Left kidney (tissue), 2 donors: Measurements from ENCODE around the gene TBC1D22A. TPM values are rescaled to one million over a fixed set of nuclear protein-coding genes. Genes with fewer than 3 reads are reported as not detected.
"Not testable (repeated sequence)": the region's sequence is repeated elsewhere in the genome, so short reads cannot be mapped to it uniquely, and the experiment has no call there.

ENCODE experiments used
- DNase-seq: peaks from one replicate; pipeline ENCODE4 v3.0.0-alpha.2; 2013
- polyA plus RNA-seq: library from polyadenylated mRNA; unstranded; fragments of 120-200 nt; gene quantifications from one replicate; pipeline ENCODE4 v1.2.1, GENCODE V29; 2013; ENCODE audit not compliant: insufficient read length

The TBC1D22A gene
- polyA plus RNA-seq, 1 donor = 15.0 TPM

DNA sequence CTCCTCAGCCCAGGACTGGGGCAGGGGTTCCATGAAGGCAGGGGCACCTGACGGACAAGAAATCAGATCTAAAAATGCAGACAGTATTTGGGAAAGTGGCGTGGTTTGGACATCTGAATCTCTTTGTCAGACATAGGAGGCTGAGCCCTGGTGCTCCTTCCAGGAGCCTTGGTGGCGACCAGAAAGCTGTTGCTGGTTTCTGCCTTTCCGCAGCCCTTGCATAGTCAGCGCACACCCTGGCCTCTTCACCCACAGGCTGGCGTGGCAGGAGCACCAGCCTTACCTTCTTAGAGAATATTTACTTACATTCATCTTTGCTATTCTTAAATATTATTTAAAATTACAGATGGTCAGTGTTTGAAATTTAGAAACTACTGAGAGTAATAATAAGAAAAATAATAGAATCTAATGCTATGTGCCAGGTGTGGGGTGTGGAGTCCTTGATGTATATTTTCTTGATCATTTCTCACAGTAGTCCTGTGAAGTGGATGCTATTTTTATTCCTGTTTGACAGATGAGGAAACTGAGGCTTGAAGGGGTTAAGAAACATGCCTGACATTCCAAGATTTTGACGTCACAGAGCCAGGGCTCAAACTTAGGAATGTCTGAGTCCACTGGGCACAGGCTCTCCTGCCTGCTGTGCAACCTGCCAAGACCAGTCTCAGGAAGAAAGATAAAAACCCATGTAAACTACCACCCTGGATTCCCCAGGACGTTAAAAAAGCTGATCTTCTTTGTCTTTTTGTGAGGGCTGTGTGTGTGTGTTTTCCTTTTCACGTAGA, 51.6 kb downstream of the TBC1D22A start:
- DNase-seq = no peak

- DNase-seq = no peak
Measured at GRCh38 chr22:46815132-46815531, 52.7 kb downstream of the TBC1D22A start.

GRCh38 chr22:46815559-46815895, 53.1 kb downstream of the TBC1D22A start:
- no peak for DNase-seq

DNA sequence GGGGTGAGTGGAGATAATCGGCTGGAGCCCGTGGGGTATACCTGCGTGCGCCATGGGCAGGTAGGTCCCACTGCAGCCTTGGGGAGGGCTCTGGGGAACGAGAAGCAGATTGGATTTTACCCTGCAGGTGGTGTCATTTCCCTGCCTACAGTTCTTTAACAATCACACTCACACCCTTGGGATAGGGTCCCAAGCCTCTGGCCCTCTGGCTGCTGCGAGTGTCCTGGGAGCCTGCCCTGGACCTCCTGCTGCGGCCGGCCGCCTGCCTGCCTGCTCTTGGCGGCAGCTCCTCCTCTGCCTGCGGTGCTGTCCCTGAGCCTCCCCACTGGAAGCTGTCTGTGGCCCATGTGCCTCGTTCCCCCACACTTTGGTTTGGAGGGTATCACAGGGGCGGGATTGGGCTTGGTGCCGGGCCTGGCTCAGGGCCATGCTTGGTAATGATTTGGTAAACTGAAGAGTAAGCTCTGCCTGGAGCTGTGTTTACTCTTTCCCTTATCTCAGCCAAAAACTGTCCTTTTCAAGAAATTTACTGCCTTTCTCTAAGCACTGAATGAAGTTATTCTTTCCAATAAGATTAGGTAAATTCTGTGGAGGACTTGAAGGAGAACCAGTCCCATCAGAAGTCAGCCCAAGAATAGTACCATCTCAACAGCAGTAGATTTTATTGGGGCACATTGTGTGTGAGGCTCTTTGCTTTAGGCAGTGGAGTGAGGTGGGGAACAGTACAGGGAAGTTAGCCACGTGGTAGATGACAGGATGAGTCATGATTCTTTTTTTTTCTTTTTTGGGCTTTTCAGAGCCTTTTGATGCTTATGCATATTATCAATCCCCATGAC, 53.7 kb downstream of the TBC1D22A start:
- no peak for DNase-seq

DNA sequence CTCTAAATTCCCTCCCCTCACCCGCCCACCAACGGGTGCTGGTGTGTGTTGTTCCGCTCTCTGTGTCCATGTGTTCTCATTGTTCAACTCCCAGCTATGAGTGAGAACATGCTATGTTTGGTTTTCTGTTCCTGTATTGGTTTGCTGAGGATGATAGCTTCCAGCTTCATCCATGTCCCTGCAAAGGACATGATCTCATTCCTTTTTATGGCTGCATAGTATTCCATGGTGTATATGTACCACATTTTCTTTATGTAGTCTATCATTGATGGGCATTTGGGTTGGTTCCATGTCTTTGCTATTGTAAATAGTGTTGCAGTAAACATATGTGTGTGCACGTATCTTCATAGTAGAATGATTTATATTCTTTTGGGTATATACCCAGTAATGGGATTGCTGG, 54.9 kb downstream of the TBC1D22A start:
- DNase-seq = not testable (repeated sequence)

GRCh38 chr22:46823248-46823647, 60.8 kb downstream of the TBC1D22A start:
- no peak for DNase-seq

- DNase-seq = no peak
Measured at GRCh38 chr22:46823654-46824053, 61.2 kb downstream of the TBC1D22A start.

- DNase-seq = no peak
Measured at GRCh38 chr22:46824344-46824909, 62.0 kb downstream of the TBC1D22A start.

GRCh38 chr22:46824980-46825544, 62.6 kb downstream of the TBC1D22A start:
- no peak for DNase-seq

DNA sequence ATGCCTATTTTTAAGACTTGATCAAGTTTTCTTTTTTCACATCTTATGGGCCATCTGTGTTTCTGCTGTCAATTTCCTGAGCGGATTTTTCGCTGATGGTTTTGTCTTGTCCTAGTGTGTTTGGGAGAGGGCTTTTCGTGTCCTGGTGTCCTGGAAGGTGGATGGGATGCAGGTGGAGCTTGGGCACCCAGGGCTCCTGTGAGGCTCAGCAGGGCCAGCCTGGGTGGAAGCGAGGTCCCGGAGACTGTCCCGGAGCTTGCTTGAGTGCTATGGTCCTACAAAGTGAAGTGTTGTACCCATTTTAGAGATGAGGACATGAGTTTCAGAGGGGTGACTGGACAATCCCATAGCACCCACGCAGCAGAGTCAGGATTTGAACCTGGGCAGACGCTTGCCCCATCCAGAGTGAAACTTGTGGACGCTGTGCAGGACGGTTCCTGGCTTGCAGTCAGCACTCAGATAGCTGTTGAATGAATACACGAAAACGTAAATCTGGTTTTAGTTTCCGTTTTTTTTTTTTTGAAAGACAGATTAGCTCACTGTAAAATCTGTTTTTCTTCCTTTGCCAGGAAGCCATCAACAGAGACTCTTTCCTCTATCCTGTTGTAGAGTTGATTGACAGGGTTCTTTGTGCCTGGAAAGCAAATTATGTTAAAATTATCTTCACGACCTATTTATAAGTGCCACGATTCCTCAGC, 64.1 kb downstream of the TBC1D22A start:
- DNase-seq = no peak

DNA sequence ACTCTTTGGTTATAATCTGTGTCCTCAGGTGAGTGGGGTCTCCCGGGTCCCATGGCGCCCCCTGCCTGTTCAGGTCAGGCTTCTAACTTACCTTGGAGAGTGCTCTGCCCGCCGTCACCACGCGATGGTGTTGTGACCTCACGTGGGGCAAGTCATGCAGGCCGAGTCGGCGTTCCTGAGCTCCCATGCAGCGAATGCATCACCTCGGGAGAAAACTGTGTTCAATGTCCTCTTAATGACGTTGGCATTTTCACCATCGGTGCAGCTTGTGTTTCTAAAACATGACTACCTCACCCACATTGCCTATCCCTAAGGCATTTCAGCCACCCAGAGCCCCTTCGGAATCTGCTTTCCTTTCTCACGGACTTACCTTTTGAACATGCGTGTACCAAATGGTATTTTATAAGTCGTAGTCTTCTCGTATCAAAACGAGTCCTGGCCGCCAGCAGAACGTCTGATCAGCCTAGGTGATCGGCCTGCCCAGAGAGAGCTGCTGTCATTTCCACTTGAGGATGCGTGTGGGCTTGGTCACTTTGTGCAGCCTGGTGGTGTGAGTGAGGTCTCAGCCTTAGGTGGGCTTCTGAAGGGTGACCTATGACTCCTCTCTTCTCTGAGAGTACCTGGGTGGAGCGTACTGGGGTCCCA, 64.8 kb downstream of the TBC1D22A start:
- no peak for DNase-seq

DNA sequence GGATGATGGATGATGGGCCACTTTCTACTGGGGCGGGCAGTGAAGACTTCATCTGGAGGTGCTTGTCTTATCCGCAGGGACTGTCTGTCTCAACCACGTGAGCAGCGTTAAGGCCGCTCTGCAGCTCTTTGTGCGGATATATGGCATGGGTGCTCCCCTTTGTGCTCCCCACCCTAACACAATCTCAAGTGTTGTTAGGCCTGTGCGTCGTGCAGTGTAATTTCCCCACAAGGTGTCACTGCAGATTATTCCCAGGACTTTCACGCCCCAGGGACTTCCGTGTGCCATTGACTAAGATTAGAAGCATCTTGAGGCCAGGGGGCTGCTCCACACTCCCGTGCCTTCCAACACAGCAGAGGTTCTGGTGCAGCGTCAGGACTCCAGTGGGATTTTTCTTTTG, 65.3 kb downstream of the TBC1D22A start:
- DNase-seq = no peak

DNA sequence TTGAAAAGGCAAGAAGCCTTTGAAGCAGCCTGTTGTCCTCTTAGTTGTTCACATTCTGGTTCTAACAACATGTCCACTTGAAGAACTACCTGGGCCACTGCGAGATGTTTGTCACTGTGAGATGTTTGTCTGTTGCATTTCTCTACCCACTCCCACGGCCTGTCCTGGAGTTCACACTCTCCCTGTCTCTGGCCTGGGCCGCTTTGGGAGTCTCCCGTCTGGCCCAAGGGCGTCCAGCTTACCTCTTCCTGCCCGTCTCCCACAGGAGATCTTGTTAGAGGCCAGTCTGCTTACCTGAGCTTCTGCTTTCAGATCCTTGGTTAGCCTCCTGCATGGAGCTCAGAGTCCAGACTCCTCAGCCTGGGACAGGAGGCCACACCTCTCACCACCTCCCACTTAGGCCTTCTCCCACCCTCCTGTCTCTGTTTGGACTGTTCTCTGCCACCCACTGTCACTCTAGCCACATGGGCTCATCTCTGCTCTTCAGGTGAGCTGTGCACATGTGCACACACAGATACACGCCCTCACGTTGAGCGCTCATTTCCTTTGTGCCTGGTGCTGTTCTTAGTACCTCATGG, 66.0 kb downstream of the TBC1D22A start:
- no peak for DNase-seq

- DNase-seq = no peak
Measured at GRCh38 chr22:46829117-46829891, 66.9 kb downstream of the TBC1D22A start.

- DNase-seq = no peak
Measured at GRCh38 chr22:46829941-46830715, 67.7 kb downstream of the TBC1D22A start.

DNA sequence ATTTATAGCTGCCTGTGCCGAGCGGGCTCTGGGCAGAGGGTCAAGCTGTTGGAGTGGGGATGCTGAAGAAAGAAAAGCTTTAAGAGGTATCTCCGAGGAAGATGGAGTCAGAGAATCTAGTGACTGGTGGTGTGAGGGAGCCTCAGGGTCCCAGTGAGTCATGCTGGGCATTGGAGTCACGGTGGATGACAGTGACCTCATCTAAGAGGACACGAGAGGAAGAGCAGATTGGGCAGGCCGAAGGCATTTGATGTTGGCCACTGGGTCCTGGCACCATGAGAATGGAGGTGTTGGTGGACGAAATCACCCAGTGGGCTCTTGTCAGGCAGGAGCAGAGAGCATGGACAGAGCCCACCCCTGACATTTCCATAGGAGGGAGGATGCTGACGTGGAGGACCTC, 68.4 kb downstream of the TBC1D22A start:
- DNase-seq = no peak

GRCh38 chr22:46833228-46833627, 70.8 kb downstream of the TBC1D22A start:
- no peak for DNase-seq

DNA sequence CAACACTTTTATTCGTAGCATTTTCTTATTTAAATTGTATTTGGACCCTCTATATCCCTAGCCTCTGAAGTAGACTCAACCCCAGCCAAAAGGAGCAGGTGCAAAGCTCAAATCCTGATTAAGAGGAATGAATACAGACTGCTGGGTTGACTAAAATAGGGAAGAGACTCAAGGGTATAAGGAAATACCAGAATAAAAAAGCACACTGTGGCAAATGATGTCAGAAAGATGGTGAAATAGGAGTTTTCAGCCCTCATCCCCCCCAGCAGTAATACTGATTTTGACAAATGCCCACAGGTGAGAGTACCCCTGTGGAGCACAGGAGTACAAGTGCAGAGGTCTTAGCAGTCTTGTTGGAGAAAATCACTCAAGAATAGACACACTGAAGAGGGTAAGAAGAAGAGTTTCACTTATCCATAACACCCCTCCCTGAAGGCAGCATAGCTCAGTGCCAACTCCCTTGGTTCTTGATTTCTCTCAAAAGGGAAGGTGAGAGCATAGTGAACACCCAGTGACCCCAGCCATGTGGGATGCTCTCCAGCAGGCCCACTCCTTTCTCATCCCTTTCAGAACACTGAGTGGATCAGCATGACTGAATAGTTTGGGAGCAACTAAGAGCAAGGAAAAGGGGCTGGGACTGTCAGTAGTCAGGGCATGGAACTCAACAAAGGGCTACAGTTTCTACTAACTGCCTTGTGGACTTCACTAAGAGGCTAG, 71.7 kb downstream of the TBC1D22A start:
- DNase-seq = no peak

DNA sequence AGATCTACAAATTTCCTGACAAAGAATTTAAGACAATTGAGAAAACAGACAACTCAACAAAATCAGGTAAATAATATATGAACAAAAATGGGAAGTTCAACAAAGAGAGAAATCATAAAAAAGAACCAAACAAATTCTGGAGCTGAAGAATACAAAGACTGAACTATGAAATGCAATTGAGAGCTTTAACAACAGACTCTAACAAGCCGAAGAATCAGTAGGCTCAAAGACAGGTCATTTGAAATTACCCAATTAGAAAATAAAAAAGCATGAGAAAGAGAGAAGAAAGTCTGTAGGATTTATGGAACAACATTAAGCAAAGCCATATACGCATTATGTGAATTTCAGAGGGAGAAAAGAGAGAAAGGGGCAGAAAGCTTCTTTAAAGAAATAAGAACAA, 72.8 kb downstream of the TBC1D22A start:
- DNase-seq = no peak
